ENCODE data around the gene ITPKB.

Gene ITPKB

DNA sequence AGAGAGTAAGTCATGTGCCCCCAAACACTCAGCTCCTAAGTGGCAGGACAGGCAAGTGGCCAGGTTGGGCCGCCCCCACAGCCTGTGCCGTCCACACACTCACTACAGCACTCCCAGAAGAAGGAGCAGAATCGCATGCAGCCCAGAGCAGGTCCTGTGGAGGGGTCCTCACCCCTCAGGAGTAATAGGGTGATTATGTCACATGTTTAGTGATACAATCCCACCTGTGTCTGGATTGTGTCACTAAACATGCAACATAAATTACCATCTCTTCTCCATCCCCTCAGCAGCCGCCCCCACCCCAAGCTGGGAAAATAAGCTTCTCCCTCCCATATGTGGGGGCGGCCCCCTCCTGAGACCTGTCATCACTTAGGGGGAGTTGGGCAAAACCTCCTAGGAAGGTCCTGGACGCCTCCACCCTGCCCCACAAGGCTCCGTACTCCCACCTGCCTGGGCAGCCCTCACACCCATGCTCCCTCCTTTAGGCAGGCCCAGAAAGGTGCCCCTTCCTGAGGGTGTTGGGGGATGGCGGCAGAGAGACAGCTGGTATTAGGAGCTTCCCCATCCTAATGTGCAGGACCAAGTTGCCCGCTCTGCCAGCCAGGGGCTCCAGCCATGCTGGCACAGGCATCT is 133.6 kb downstream of the ITPKB start:
- no peak for TF ChIP-seq TAF1 (IDR thresholded peaks at IDR 0.05; ENCODE audit: low read depth)
- TF ChIP-seq YY1 (IDR thresholded peaks at IDR 0.05; ENCODE audit: low read depth), result no peak
- TF ChIP-seq FOXM1 (IDR thresholded peaks at IDR 0.05; ENCODE audit: borderline replicate concordance, low read depth), result no peak
- TF ChIP-seq ZBTB7A (IDR thresholded peaks at IDR 0.05; ENCODE audit: low read depth), result no peak
- TF ChIP-seq EP300 (IDR thresholded peaks at IDR 0.05; ENCODE audit: borderline replicate concordance), result no peak
- no peak for TF ChIP-seq NFIC (IDR thresholded peaks at IDR 0.05)
- no peak for TF ChIP-seq TEAD4 (IDR thresholded peaks at IDR 0.05)
- TF ChIP-seq TCF12 (IDR thresholded peaks at IDR 0.05; ENCODE audit: low read depth), result no peak
- no peak for TF ChIP-seq CEBPB (IDR thresholded peaks at IDR 0.05)
- TF ChIP-seq EGR1 (IDR thresholded peaks at IDR 0.05), result no peak
- TF ChIP-seq, protein P1, sequence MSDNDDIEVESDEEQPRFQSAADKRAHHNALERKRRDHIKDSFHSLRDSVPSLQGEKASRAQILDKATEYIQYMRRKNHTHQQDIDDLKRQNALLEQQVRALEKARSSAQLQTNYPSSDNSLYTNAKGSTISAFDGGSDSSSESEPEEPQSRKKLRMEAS (IDR thresholded peaks at IDR 0.05), result no peak
- no peak for TF ChIP-seq USF1 (IDR thresholded peaks at IDR 0.05)
- TF ChIP-seq, protein P2, sequence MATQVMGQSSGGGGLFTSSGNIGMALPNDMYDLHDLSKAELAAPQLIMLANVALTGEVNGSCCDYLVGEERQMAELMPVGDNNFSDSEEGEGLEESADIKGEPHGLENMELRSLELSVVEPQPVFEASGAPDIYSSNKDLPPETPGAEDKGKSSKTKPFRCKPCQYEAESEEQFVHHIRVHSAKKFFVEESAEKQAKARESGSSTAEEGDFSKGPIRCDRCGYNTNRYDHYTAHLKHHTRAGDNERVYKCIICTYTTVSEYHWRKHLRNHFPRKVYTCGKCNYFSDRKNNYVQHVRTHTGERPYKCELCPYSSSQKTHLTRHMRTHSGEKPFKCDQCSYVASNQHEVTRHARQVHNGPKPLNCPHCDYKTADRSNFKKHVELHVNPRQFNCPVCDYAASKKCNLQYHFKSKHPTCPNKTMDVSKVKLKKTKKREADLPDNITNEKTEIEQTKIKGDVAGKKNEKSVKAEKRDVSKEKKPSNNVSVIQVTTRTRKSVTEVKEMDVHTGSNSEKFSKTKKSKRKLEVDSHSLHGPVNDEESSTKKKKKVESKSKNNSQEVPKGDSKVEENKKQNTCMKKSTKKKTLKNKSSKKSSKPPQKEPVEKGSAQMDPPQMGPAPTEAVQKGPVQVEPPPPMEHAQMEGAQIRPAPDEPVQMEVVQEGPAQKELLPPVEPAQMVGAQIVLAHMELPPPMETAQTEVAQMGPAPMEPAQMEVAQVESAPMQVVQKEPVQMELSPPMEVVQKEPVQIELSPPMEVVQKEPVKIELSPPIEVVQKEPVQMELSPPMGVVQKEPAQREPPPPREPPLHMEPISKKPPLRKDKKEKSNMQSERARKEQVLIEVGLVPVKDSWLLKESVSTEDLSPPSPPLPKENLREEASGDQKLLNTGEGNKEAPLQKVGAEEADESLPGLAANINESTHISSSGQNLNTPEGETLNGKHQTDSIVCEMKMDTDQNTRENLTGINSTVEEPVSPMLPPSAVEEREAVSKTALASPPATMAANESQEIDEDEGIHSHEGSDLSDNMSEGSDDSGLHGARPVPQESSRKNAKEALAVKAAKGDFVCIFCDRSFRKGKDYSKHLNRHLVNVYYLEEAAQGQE (IDR thresholded peaks at IDR 0.05; ENCODE audit: low read depth), result no peak
- no peak for TF ChIP-seq CREB1 (IDR thresholded peaks at IDR 0.05; ENCODE audit: low read depth)
- no peak for TF ChIP-seq RAD21 (IDR thresholded peaks at IDR 0.05; ENCODE audit: low read depth)

DNA sequence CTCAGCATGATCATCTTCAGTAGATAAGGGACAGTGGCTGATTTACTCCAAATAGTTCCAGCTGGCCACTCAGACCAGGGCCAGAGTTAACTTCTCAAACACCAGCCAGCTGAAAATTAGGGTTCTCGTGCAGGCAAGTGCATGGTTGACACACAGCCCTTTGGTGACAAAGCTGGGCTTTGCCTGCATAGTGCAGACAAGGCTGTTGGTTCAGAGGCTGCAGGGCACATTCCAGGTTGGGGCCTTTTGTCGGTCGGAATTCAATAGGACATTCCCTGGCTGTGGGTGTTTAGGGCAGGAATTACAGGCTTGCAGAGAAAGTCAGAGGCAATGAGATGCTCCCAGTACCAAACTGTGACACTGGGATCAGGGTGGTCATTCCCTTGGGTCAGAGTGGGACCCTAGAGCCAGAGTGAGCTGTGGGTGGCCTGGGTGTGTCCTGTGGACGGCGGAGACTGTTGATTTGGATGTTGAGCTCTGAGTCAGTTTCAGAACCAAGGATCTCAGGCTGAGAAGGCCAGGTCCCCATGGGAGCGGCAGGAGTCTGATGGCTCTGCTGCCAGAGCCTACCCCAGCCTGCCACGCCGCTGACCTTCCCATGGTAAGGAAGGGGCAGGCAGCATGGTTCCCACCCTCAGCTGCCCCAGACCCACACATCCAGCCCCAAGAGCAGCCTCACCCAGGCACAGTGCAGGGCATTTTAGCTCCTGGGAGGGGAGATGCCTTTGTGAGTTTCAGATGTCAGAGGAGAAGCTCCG is 134.3 kb downstream of the ITPKB start:
- TF ChIP-seq CEBPB (IDR thresholded peaks at IDR 0.05), result no peak
- TF ChIP-seq FOXM1 (IDR thresholded peaks at IDR 0.05; ENCODE audit: borderline replicate concordance, low read depth), result no peak
- TF ChIP-seq, protein P2 (IDR thresholded peaks at IDR 0.05; ENCODE audit: low read depth), result no peak
- no peak for TF ChIP-seq TEAD4 (IDR thresholded peaks at IDR 0.05)
- no peak for TF ChIP-seq EP300 (IDR thresholded peaks at IDR 0.05; ENCODE audit: borderline replicate concordance)
- TF ChIP-seq NFIC (IDR thresholded peaks at IDR 0.05), result no peak
- no peak for TF ChIP-seq TAF1 (IDR thresholded peaks at IDR 0.05; ENCODE audit: low read depth)
- TF ChIP-seq YY1 (IDR thresholded peaks at IDR 0.05; ENCODE audit: low read depth), result no peak
- TF ChIP-seq USF1 (IDR thresholded peaks at IDR 0.05), result no peak
- no peak for TF ChIP-seq TCF12 (IDR thresholded peaks at IDR 0.05; ENCODE audit: low read depth)
- TF ChIP-seq RAD21 (IDR thresholded peaks at IDR 0.05; ENCODE audit: low read depth), result no peak
- TF ChIP-seq ZBTB7A (IDR thresholded peaks at IDR 0.05; ENCODE audit: low read depth), result no peak
- TF ChIP-seq, protein P1 (IDR thresholded peaks at IDR 0.05), result no peak

DNA sequence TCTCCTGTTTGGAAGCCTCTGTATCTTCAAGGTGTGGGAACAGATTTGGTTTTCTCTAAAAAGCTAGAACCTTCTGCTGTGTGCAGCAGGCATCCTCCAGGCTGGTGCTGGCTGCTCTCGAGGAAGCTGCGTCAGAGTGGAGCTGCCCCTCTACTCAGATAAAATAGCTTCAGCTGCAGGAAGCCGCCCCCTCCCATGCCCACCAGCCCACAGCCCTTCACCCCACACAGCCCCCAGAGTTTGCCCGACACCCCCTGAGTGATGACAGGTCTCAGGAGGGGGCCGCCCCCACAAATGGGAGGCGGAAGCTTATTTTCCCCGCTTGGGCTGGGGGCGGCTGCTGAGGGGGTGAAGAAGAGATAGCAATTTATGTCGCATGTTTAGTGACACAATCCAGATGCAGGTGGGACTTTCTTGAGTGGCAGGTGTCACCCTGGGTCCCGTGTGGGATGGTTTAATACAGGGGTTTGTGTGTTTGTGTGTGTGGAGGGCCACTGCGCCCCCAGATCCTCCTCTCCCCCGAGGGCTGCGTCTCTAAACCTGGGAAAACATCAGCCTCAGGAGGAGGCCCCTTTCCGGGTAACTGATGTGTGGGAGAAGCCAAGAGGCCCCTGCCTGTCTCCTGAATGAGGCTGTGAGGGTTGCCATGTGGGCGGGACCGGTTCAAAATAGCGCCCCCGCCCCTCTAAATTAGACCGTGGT is 135.1 kb downstream of the ITPKB start:
- TF ChIP-seq, protein P1 (IDR thresholded peaks at IDR 0.05), result no peak
- TF ChIP-seq EGR1 (IDR thresholded peaks at IDR 0.05) (no peak), RAD21 (IDR thresholded peaks at IDR 0.05; ENCODE audit: low read depth) (no peak), TAF1 (IDR thresholded peaks at IDR 0.05; ENCODE audit: low read depth) (no peak), TCF12 (IDR thresholded peaks at IDR 0.05; ENCODE audit: low read depth) (no peak), NFIC (IDR thresholded peaks at IDR 0.05) (no peak), ZBTB7A (IDR thresholded peaks at IDR 0.05; ENCODE audit: low read depth) (no peak), TEAD4 (IDR thresholded peaks at IDR 0.05) (no peak), EP300 (IDR thresholded peaks at IDR 0.05; ENCODE audit: borderline replicate concordance) (no peak), FOXM1 (IDR thresholded peaks at IDR 0.05; ENCODE audit: borderline replicate concordance, low read depth) (no peak), CEBPB (IDR thresholded peaks at IDR 0.05) (no peak), USF1 (IDR thresholded peaks at IDR 0.05) (no peak), CREB1 (IDR thresholded peaks at IDR 0.05; ENCODE audit: low read depth) (no peak), YY1 (IDR thresholded peaks at IDR 0.05; ENCODE audit: low read depth) (no peak)
- TF ChIP-seq, protein P2 (IDR thresholded peaks at IDR 0.05; ENCODE audit: low read depth), result no peak
